GM21526 (cell line): ENCODE measurements around the gene ACAA1.
"Not testable (repeated sequence)": the region's sequence is repeated elsewhere in the genome, so short reads cannot be mapped to it uniquely, and the experiment has no call there.

Source experiments
- ATAC-seq: cut with Tn5 transposase; IDR thresholded peaks from one replicate; pipeline ENCODE4 v1.9.1; 2021; ENCODE audit warnings: moderate library complexity; ENCODE audit not compliant: unreplicated experiment, low FRiP score

The ACAA1 gene

DNA sequence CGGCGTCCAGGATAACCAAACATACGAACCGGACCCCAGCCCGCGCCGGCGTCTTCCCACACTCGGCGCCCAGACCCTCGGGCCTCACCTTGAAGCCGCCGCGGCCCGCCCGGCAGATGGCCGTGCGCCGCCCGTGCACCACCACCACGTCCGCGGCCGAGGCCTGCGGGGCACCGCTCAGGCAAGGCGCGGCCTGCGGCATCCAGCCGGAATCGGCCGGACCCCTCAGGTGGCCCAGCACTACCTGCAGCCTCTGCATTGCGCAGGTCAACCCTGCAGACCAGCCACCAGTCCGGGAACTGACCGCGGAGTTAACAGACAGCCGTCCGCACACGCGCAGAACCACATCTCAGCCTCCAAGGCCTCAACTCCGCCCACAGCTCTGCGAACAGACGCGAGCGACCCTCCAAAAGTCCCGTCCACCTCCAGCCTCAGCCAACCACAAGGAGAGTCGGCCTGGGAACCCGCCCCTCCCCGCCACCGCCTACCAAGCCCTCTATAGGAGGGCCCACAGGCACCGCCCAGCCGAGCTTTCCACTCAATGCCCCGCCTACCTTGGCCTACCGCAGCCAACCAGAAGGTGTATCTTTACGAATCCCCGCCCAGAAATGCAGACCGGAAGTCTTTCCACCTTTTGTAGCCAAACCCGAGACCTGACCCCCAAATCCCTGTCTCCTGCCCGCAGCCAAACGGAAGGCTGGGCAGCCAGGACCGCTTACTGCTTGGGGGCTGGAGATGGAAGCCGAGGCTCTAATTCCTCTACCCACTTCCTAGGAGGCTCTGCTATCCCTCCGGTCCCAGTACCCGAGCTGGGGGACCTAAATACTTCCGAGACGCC is at the start of gene ACAA1:
TSS of gene ACAA1 (minus strand) at position 351 of the 838 bp plus-strand sequence. CDS start at position 259, 92 bp downstream.
- peak; percentile 87 for ATAC-seq

DNA sequence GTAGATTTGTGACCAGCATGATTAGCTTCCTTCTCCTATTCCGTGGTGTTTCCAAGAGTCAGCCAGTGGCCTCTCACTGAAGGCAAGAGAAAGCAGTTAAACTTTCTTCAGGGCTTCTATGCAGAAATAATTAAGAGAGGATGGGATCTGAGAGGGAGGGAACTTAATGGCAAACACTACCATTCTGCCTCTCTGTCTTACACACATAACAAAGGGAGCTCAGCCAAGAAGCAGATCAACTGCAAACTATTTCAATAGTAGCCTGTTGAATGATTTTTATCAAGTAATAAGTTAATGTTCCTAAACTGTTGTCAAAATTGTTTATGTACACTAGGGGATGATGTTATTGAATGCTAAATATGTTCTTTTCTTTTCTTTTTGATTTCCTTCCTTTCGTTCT is 40.3 kb upstream of the ACAA1 start:
- ATAC-seq: no peak

- no peak for ATAC-seq
Observed at GRCh38 chr3:38173834-38174418, 37.0 kb upstream of the ACAA1 start.

- ATAC-seq: no peak
Observed at GRCh38 chr3:38171622-38172021, 34.7 kb upstream of the ACAA1 start.

DNA sequence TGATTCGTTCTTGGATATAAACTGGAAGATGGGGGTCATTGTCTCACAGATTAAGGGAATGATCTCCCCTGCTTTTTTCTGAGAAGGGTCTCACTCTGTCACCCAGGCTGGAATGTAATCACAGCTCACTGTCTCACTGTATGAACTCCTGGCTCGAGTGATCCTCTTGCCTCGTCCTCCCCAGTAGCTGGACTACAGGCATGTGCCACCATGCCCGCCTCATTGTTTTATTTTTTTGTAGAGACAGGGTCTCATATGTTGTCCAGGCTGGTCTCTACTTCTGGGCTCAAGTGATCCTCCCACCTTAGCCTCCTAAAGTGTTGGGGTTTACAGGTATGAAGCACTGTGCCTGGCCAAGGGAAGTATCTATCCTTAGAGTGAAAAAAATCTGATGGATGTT is 33.8 kb upstream of the ACAA1 start:
- ATAC-seq: no peak

GRCh38 chr3:38169027-38169317 is 32.0 kb upstream of the ACAA1 start:
- no peak for ATAC-seq

- no peak for ATAC-seq
Observed at GRCh38 chr3:38168151-38169026, 31.5 kb upstream of the ACAA1 start.

DNA sequence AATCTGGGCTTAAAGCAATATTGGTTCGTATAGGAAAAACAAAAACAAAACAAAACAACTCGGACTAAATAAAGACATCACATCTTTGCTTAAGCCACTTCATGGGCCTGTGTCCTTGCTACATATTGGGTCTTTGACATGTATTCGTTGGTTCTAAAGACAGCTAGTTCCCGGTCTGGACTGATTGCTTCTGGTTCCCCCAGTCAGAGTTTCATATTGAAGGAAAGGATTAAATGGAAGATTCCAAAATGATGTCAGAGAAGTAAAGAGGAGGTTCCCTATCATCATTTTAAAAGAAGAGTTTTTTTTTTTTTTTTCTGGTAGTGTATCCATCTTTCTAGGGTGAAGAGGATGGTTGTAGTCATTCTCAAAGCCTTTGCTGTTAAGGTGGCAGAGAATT is 30.7 kb upstream of the ACAA1 start:
- no peak for ATAC-seq

GRCh38 chr3:38165722-38166387 is 28.9 kb upstream of the ACAA1 start:
- no peak for ATAC-seq

GRCh38 chr3:38164952-38165721 is 28.2 kb upstream of the ACAA1 start, which contains the start of gene OXSR1:
Gene OXSR1, plus strand, starts transcription at chr3:38165537. Its CDS starts 340 bp downstream, at chr3:38165877.
- ATAC-seq: peak; percentile 92

GRCh38 chr3:38164643-38164951 is 27.7 kb upstream of the ACAA1 start:
- ATAC-seq: no peak

DNA sequence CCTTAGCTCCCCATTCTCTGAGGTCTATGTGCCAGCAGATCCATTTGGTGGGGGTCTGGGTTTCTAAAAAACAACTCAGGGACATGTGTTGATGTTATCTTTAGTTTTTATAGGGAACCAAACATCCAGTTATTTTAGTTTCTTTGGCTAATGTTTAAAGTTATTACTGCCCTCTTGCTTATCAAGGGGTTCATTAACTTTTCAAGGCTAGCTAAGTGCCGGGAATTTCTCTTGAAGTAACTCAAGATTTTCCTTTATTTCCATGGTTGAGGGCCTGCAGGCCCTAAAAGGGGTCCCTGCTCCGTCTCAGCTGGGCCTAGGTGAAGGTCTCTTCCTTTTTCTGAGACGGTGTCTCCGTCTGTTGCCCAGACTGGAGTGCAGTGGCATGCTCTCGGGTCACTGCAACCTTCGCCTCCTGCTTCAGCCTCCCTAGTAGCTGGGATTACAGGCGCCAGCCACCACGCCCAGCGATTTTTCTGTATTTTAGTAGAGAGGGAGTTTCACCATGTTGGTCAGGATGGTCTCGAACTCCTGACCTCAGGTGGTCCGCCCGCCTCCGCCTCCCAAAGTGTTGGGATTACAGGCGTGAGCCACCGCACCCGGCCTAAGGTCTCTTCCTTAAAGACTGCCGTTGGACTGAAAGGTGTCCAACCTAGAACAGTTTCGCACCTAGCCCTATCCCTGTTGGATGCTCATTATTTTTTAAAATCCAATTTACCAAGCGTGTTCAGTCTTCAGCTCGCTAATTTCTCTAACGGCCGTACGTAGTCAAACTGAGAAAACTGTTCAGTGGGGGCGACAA is 27.1 kb upstream of the ACAA1 start:
- no peak for ATAC-seq

DNA sequence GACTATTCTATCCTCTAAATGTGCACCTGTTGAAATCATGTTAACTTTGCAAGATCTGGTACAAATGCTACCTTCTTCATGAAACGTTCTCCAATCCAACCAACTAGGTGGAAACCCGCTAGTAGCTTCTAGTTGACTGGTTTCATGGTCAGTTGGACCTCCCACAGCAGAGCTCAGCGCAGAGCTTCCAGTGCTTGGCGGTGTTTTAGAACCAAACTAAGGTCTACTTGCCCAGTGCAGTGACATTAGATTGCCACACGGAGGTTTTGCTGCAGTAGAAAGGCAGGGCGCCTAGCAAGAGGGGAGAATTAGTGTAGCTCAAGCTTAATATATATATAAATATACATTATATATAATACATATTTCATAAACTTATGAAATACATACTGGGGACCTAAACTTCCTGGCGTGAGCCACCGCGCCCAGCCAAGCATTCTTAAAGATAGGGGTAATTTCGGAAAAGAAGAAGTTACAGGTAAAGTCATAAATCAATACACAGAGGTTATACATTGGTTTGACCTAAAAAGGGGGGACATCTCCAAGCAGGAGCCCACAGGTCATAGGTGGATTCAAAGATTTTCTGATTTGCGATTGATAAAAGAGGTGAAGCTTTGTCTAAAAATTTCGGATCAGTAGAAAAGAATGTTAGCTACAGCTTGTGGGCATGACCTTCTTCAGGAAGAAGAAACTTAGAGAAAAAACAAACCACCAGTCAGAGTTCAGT is 26.4 kb upstream of the ACAA1 start:
- no peak for ATAC-seq

GRCh38 chr3:38160704-38161103 is 23.8 kb upstream of the ACAA1 start:
- ATAC-seq: not testable (repeated sequence)

DNA sequence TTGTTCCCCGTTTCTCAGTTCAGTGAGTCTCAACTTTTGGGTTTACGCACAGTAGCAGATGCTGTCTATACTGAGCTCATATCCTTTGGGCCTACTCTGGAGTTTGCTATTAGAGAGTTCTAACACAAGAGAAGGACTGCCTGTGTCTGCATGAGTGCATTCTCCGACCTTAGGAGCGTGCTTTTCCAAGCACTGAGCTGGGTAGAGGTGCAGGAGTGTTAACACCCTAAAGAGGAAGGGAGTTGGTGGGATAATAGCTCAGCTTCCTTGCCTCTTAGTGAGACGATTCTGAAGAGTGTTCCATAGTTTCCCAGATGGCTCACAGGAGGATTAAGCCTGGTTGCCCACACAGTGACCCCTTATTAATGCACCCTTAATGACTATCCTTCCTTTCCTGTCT is 21.5 kb upstream of the ACAA1 start:
- no peak for ATAC-seq

- no peak for ATAC-seq
Observed at GRCh38 chr3:38157595-38157994, 20.7 kb upstream of the ACAA1 start.

DNA sequence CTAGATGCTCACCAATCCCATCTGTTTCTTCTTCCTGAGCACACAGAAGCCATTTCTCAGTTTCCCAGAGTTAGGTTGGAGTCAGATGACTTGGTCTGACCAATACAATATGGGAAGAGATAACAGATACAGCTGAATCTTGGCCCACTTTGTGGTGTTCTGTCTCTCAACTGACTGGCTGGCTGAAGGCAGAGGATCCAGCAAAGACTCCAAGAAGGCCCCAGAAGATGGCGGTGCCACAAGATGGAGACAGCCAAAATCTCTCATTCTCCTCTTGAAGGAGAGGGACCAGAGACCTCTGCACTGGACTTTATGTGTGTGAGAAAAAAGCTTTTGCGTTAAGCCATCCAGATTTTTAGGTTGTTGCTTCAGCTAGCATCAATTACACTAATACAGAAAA is 20.2 kb upstream of the ACAA1 start:
- no peak for ATAC-seq

GRCh38 chr3:38155825-38156224 is 18.9 kb upstream of the ACAA1 start:
- ATAC-seq: no peak
